ENCODE data around the gene DHRS2.

Gene DHRS2

GRCh38 chr14:23694085-23694948 is 58.2 kb downstream of the DHRS2 start:
- no peak for DNase-seq (ENCODE audit: low read depth)
